Stimulated activated CD8-positive, alpha-beta memory T cell treated with anti-CD3 and anti-CD28 coated beads, Interleukin-7, amount 100 ng/mL, for 1 hour (primary cell): ENCODE data around the gene SYCP2L.
"Not testable (repeated sequence)": the region's sequence is repeated elsewhere in the genome, so short reads cannot be mapped to it uniquely, and the experiment has no call there.

Experiments used
- DNase-seq, 2 donors: peaks; one replicate each; pipeline ENCODE4 v3.0.0-alpha.2; 2020; ENCODE audit warnings: low read depth in 2 of 2

SYCP2L gene

DNA sequence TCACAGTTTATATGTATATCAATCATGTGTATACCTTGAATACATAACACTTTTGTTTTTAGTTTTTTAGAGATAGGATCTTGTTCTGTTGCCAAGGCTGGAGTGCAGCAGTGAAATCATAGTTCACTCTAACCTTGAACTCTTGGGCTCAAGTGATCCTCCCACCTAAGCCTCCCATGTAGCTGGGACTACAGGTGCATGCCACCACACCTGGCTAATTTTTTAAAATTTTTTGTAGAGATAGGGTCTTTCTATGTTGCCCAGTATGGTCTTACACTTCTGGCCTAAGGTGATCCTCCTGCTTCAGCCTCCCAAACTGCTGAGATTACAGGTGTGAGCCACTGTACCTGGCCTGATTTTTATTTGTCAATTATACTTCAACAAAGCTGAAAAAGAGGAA, 69.9 kb downstream of the SYCP2L start:
- DNase-seq = no peak

- DNase-seq = no peak
These were observed 70.6 kb downstream of the SYCP2L start for GRCh38 chr6:10957414-10957886.

DNA sequence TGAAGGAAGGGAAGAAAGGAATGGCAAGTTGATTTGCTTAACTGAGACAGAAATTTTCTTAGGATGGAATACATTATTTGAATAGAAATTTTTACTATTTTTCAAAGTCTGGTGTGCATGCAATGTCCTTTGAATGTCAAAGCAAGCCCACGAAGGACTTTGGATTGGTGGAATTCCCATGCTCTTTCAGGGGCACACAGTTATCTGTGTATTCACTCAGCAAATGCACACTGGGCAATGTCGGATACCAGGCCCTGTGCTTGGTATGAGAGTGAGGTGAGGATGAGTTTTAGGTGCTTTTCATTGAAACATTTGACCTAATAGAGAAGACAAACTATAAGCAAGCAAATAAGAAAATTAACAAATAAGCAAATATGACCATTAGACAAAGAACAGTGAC, 73.3 kb downstream of the SYCP2L start:
- DNase-seq = no peak

- DNase-seq = no peak
These were observed 75.0 kb downstream of the SYCP2L start for GRCh38 chr6:10961837-10962236.

DNA sequence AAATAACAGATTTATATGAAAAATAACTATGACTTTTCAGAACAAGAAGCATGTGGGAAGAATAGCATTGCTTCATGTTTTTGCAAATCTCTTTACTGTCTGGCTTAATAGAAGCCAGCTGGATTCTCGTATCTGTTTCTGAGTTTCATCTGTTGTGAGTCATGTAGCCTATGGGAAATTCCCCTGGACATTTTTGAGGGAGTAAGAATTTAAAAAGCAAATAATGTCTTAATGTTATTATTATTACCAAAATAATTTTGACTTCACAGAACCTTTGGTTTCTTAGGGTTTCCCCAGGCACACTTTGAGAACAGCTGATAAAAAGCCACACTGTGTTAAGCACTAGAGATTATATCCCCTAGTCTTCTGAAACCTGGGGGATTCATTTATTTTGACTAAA, 75.8 kb downstream of the SYCP2L start:
- DNase-seq = no peak

DNA sequence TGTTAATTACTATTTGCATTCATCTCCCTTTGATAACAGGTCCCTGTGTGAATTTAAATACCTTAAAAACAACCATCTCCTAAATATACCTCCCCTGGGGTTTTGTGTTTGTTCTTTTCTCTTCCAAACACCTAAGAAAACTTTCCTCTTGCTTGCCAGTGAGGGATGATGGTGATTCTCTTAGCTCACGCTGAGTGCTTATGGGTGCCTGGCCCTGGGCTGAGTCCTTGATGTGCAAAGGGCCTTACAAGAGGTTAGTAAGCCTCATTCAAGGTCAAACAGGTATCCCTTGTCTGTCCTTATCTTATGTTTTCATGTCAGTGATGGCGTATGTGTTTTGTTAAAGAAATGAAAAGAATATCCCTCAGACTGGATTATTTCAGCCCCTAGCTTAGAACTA, 76.3 kb downstream of the SYCP2L start:
- no peak for DNase-seq

DNA sequence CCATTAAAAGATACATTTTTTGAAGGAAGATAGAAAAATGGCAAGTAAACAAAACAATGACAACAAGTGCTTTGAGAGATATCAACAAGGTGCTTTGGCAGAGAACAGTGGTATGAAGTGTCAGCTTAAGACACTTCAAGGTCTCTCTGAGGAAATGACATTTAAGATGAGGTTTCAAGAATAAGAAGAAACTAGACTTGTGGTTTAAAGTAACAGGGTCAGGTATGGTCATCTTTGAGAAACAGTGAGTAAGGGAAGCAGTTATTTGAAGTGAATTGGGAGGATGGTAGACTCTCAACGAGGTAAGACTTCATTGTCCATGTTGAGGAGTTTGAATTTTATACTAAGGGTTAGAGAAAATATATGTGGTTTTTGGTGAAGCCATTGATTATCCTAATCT, 77.8 kb downstream of the SYCP2L start:
- DNase-seq = no peak

- no peak for DNase-seq
These were observed 81.9 kb downstream of the SYCP2L start for GRCh38 chr6:10968776-10969175.

- DNase-seq = no peak
These were observed 83.9 kb downstream of the SYCP2L start for GRCh38 chr6:10970731-10971130.

DNA sequence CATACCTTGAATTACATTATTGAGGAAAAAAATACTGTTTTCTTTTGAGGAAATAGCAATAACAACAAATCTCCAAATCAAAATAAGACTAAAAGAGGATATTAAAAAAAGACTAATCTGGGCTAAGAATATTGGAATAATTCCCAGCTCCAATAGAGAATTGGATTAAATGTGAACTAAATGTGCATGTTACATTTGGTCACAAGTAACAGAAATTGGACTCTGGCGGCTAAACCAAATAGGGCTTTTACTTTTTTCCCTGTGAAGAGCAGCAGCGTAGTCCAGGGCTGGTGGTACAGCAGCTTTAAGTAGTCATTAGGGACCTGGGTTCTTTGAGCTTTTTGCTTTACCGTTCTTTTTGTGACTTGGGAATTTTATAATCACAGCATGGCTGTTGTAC, 85.3 kb downstream of the SYCP2L start:
- no peak for DNase-seq

DNA sequence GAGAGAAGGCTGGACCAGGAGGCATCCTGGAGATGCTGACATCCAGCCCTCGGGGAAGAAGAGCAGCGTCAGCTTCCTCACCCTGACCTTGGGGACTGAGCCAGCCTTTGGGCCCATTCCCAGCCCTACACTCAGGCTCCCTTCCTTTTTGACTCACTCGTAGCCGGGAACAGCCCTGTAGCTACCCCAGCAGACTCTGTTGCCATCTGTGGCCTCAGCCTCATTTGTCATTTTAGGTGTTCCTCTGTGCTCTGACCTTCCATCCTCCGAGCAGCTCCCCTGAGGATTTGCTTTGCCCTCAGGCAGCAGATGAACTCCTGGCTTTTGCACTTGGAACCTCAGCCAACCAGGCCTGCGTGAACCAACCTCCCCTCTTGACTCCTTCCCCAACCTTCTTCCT, 89.7 kb downstream of the SYCP2L start:
- no peak for DNase-seq

DNA sequence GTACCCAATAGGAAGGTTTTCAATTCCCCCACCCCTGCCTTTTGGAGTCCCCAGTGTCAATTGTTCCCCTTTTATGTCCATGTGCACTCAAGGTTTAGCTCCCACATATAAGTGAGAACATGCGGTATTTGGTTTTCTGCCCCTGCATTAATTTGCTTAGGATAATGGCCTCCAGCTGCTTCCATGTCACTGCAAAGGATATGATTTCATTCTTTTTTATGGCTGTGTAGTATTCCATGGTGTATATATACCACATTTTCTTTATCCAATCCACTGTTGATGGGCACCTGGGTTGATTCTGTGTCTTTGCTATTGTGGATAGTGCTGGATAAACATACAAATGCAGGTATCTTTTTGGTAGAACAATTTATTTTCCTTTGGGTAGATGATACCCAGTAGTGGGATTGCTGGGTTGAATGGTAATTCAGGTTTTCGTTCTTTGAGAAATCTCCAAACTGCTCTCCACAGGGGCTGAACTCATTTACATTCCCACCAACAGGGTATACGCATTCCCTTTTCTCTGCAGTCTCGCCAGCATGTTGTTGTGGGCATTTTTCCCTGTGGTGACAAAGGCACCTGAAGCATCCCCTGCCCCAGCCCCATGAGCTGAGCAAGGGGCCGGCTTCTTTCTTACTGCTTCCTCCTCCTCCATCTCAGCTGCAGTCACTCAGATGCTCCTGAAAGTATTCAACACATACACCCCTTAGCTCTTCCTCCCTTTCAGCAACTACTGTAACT, 90.5 kb downstream of the SYCP2L start:
- no peak for DNase-seq

- DNase-seq = no peak
These were observed 92.8 kb downstream of the SYCP2L start for GRCh38 chr6:10979603-10980002.

DNA sequence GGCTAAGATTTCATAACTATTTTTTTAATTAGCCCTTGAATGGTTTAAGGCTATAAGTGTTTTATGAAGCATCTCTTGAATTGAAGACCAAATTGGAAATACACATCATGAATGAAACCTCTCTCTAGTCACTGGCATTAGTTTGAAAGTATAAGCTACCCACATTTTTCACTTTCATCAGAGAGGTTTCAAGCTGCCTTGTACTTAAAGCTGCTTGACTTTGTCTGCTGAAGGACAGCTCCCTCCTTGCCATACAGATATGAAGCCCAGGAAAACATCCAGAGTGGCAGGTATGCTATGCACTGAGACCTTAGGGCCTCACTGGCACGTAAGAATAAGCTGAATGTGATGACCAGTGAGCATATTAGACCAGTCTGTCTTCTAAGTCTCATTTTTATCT, 94.6 kb downstream of the SYCP2L start:
- no peak for DNase-seq

DNA sequence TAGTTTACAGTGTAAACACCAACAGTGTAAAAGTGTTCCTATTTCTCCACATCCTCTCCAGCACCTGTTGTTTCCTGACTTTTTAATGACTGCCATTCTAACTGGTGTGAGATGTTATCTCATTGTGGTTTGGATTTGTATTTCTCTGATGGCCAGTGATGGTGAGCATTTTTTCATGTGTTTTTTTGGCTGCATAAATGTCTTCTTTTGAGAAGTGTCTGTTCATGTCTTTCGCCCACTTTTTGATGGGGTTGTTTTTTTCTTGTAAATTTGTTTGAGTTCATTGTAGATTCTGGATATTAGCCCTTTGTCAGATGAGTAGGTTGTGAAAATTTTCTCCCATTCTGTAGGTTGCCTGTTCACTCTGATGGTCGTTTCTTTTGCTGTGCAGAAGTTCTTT, 98.1 kb downstream of the SYCP2L start:
- DNase-seq = not testable (repeated sequence)

GRCh38 chr6:10989587-10989986, 102.7 kb downstream of the SYCP2L start:
- DNase-seq = no peak

DNA sequence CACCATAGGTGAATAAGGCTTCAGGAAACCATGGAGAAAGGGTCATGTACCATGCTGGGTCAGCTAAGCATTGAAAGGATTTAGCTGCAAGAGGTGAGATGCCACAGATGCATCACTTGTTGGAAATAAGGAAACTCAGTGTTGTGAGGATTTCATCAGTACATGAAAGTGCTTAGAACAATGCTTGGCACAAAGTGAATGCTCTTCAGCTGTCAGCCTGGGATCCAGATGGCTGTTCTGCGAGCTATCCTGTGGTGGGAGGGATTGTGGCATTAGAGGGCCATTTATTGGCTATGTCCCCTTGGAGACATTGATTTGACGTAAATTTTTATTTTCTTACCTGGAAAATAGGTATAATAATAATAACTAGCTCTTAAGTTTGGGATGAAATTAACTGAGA, 104.3 kb downstream of the SYCP2L start:
- DNase-seq = no peak

- DNase-seq = no peak
These were observed 107.0 kb downstream of the SYCP2L start for GRCh38 chr6:10993896-10994295.

DNA sequence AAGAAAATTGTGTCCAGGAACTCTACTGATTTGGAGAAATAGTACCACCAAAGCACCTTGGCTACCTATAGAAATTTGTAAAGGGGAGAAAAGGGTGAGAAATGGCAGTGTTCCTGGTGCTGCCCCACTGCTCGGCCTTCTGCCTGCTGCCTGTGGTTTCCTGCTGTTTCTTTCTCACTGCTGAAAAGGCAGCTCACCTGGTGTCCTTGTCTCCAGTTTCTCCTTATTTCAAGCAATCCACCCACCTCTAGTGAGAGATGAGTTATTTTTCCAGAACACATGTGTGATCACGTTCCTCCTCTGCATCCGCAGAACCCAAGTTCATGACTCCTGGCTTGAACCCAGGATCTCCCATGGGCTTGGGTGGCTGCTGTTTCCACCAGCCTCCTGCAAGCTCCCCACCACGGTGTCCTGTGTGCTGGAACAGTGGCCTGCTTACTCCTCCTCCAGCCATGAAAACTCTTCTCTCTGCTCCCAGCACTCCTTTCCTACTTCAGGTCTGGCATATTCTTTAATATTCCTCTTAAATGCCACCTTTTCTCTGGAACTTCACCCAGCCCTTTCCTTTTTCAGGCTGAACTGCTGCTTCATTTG, 108.4 kb downstream of the SYCP2L start:
- DNase-seq = no peak

DNA sequence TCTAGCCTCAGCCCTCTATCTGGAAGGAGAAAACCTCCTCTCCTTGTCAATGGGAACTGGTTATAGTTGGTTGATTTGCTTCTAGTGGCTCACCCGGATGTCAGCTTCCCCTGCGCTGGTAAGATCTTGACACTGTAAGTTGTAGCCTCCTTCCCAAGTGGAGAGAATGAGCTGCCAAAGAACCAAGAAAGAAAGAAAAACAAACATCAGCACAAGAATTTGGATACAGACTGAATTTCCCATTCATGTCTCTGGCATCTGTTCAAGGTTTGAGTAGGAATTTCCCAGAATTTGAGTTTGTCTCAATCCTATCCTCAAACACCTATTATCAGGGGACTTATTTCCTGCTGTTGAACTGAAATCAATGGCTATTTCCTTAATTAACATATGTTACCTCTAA, 113.1 kb downstream of the SYCP2L start:
- DNase-seq = no peak

- DNase-seq = no peak
These were observed 115.3 kb downstream of the SYCP2L start for GRCh38 chr6:11002176-11002575.

DNA sequence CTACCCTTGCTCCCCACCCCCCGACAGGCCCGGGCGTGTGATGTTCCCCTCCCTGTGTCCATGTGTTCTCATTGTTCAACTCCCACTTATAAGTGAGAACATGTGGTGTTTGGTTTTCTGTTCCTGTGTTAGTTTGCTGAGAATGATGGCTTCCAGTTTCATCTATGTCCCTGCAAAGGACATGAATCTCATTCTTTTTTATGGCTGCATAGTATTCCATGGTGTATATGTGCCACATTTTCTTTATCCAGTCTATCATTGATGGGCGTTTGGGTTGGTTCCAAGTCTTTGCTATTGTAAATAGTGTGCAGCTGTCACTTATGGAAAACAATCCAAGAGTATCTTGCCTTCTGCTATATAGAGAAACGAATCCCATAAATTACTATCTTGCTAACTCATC, 116.4 kb downstream of the SYCP2L start:
- DNase-seq = not testable (repeated sequence)

- DNase-seq = no peak
These were observed 119.2 kb downstream of the SYCP2L start for GRCh38 chr6:11006061-11006460.
